Epithelial cell of esophagus (primary cell): ENCODE results near the gene IMPA2.

Experiments used
- DNase-seq: peaks from one replicate; pipeline ENCODE4 v3.0.0; 2010; ENCODE audit warnings: low read depth
- H3K4me3 ChIP-seq: 2 replicates; pipeline ENCODE4 v1.5.1; 2011; ENCODE audit warnings: mild to moderate bottlenecking, low read length, control low read depth
- CTCF ChIP-seq: IDR thresholded peaks from 2 replicates; pipeline ENCODE4 v1.5.1; 2011; ENCODE audit warnings: low read depth, mild to moderate bottlenecking, low read length, control low read depth, inconsistent platforms; ENCODE audit not compliant: insufficient read depth; ENCODE audit errors: missing control alignments

Gene IMPA2

DNA sequence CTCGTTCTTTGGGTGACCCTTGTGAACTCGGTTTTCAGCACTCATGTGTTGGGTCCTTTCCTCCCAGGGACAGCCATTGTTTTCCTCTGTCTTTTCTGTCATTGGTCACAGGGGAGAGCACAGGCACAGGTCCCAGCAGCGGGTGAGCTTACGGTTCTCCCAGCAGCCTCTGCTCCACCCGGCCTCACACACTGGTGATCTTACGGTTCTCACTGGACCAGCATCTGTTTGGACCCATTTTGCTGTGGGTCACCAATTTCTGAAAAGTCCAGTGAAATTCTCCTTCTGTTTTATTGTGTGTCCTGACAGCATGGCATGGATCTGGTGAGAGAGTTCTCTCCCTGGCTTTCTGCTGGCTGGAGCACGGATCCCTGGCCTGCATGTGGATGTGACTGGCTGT, 62.5 kb downstream of the IMPA2 start:
- no peak for TF ChIP-seq CTCF
- no peak overlapping the region for H3K4me3 ChIP-seq
- no peak for DNase-seq

DNA sequence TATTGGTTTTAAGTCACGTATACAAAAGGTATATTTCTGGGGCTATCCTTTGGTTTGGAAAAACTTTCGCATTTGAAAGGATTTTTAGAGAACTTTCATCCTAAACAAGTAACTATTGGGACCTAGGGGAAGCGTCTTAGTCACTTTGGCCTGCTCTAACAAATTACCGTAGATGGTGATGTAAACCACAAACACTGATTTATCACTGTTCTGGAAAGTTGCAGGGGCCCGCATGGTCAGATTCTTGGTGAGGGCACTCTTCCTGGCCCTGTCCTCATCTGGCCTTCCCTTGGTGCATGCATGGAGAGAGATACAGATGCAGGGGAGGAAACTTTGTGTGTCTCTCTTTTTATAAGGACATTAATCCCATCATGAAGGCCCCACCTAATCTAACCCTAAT, 63.3 kb downstream of the IMPA2 start:
- no peak for TF ChIP-seq CTCF
- no peak overlapping the region for H3K4me3 ChIP-seq

GRCh38 chr18:12046046-12046750, 64.9 kb downstream of the IMPA2 start:
- H3K4me3 ChIP-seq = no peak overlapping the region
- no peak for TF ChIP-seq CTCF
- DNase-seq = no peak

More for the DNA sequence above, 63.3 kb downstream of the IMPA2 start:
- no peak for DNase-seq

GRCh38 chr18:12046751-12047335, 65.5 kb downstream of the IMPA2 start:
- no peak for DNase-seq
- no peak overlapping the region for H3K4me3 ChIP-seq
- TF ChIP-seq CTCF = peak; percentile 32

DNA sequence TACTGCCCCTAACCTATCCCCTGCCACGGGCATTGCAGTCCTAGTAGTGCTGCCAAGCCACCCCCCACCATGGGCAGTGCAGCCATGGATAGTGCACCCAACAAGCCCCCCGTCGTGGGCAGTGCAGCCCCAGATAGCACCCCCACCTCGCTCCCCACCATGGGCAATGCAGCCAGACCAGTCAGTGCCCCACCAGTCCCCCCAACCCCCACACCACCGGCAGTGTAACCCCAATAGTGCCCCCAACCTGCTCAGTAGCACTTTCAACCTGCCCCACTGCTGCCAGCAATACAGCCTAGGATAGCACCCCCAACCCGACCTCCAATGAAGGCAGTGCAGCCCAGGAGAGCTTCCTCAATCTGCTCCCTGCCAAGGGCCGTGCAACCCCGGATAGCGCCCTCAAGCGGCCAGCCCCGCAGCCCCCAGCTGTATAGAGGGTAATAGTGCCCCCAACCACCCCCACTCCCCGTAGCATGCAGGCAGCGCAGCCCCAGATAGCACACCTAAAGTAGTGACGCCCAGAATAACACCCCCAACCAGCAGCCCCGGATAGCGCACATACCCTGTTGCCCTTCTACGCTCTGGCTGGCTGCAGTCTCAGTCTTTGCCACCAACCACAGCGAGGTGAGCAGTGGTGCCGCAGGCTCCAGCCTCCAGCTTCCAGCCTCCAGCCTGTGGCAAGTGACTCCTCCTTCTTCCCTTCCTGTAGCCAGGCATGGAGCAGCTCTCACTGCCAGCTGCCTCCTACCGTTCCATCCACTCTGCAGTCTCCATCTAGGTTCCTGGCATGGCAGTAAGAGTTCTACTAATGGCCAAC, 66.9 kb downstream of the IMPA2 start:
- no peak overlapping the region for H3K4me3 ChIP-seq
- no peak for DNase-seq
- TF ChIP-seq CTCF = no peak

DNA sequence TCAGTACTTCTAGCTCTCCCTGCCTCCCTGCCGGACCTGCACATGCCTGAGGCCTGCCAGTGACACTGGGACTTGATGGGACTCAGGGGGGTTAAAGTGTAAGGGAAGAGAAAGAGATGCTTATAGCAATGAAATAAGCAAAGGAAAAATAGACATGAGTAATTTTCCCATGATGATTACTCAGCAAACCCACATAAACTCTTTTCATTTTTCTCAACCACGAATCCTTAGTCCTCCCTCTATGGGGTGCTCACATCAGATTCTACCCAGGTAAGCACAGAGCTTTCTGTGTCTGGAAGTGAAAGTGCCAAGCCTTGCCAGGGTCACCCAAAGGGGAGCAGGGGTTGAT, 67.5 kb downstream of the IMPA2 start:
- DNase-seq = peak; percentile 51
- TF ChIP-seq CTCF = no peak
- H3K4me3 ChIP-seq = no peak overlapping the region
